ENCODE data around the gene ZNF385B.
"Not testable (repeated sequence)": the region's sequence is repeated elsewhere in the genome, so short reads cannot be mapped to it uniquely, and the experiment has no call there.

The ZNF385B gene

DNA sequence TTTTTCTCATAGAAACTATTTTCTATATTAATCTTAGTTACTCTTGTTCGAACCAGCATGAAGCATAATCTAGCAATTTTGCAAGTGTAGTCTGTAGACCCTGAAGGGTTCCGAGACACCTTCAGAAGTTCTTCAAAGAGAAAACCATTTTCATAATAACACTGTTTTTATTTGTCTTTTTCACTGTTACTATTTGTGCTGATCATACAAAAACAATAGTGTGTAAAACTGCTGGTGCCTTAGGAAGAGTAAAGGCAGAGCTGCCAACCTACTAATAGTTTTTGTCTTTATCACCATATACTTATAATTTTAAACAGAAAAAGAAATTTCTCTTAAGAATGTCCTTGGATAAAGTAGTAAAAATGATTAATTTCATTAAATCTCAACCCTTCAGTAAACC lies 218.9 kb downstream of the ZNF385B start:
- in situ Hi-C loops (cut with HindIII; ENCODE audit: low sequenced_read_pairs) = no loop called here

DNA sequence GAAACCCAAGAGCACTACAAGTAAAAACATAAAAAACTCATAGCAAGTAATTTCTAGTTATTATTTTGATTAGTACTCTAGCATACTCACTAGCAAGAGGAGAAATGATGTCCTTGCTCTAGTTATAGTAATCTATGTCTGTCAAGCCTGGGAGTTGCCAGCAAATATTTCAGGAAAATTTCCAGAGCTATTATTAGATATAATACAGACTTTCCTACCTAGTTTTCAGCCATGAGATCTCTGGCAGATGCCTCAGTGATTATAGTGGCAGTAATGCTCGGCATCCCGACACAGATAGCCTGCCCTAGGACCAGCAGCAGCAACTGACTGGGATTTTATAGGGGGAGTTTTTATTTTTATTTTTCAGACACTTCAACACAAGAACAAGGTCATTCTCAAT lies 224.4 kb downstream of the ZNF385B start:
- in situ Hi-C loops (cut with HindIII; ENCODE audit: low sequenced_read_pairs) = no loop called here

DNA sequence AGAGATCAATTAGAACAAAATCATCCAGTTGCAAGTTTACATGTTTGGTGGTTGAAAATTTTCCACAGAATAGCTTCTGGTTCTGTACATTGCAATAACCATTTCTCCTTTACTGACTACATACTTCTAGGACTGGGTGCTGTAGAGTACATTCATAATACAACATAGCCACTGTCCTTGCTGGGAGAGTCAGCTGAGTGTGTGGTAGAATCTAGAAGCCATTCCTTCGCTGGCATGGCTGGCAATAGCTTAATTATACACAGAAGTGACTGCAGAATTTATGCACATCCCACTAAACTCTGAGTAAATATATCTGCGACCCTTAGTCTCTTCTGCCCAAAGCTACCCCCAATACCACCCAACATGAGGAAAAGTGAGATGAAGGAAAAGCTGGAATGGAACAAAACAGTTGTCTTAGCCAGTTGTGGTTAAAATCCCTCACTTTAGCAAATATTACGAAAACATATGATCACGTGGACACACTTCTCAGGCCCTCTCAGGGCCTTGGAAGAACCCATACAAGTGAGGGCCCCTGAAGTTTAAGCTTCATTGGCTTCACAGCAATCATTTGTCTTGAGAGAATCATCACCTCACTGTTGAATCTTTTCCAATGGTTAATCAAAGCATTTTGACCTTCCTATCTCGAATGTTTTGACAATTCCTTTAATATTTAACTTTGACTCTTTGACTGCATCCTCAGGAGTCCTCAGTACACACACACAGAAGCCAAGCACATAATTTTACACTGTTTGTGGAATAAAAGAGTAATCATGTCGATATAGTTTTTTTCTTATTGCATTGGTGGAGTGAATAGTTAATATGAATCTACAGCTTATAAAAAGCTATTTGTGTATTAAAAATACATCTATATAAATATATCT lies 225.1 kb downstream of the ZNF385B start:
- in situ Hi-C loops (cut with HindIII; ENCODE audit: low sequenced_read_pairs) = no loop called here

DNA sequence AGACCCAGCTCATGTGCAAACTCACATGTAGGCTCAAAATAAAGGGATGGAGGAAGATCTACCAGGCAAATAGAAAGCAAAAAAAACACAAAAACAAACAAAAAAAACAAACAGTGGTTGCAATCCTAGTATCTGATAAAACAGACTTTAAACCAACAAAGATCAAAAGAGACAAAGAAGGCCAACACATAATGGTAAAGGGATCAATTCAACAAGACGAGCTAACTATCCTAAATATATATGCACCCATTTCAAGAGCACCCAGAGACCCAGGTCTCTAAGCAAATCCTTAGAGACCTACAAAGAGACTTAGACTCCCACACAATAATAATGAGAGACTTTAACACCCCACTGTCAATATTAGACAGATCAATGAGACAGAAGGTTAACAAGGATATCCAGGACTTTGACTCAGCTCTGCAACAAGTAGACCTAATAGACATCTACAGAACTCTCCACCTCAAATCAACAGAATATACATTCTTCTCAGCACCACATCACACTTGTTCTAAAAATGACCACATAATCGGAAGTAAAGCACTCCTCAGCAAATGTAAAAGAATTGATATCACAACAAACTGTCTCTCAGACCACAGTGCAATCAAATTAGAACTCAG lies 229.5 kb downstream of the ZNF385B start:
- in situ Hi-C loops (cut with HindIII; ENCODE audit: low sequenced_read_pairs) = not testable (repeated sequence)

DNA sequence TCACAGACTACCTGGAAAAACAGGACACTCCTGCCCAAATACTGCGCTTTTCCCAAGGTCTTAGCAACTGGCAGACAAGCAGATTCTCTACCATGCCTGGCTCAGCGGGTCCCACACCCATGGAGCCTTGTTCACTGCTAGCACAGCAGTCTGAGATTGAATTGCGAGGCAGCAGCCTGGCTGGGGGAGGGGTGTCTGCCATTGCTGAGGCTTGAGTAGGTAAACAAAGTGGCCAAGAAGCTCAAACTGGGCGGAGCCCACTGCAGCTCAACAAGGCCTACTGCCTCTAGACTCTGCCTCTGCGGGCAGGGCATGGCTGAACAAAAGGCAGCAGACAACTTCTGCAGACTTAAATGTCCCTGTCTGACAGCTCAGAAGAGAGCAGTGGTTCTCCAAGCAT lies 231.6 kb downstream of the ZNF385B start:
- in situ Hi-C loops (cut with HindIII; ENCODE audit: low sequenced_read_pairs) = not testable (repeated sequence)

DNA sequence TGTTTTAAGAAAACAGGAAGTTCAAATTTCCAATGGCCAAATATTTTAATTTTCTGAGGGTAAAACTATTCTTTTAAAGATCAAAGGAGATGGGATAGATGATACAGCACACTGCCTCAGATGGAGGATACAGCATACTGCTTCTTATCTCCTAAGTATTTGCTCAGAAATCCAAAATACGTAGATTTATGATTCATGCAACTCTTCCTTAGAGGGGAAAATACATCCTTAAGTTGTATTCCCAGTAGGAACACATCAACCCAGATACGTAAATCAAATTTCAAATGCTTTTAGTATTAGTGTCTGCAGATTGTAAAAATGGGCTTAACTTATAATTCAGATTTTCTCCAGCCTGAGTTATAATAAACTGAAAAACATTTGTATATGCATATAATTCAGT lies 235.2 kb downstream of the ZNF385B start:
- in situ Hi-C loops (cut with HindIII; ENCODE audit: low sequenced_read_pairs) = no loop called here

DNA sequence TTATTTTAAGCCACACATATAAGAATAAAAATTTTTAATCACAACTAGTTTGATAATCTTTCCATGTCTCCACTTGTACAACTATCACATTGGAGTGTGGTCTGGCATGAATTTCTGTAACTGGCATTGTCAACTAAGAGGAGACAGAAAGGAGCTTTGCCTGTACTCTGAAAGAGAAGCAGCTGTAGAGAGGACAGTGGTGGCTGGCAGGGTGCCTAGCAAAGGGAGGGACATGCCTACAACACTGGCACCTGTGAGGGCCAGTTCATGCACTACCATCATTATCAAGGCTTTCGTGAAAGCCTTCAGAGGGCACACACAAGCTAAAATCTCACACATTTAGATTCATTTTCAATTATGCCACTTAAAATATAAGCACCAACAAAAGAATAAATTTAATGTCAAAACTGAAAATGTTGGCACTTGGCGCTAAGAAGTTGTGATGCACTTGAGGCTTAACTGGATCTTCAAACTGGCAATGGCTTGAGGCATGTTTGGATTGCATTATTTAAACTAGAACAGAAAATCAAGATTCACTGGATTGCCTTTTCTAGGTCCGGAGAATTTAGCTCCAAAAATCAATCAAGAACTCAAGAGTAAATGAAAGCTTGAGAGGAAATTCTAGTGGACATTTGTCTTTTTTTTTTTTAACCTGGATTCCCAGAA lies 238.6 kb downstream of the ZNF385B start:
- in situ Hi-C loops (cut with HindIII; ENCODE audit: low sequenced_read_pairs) = no loop called here

DNA sequence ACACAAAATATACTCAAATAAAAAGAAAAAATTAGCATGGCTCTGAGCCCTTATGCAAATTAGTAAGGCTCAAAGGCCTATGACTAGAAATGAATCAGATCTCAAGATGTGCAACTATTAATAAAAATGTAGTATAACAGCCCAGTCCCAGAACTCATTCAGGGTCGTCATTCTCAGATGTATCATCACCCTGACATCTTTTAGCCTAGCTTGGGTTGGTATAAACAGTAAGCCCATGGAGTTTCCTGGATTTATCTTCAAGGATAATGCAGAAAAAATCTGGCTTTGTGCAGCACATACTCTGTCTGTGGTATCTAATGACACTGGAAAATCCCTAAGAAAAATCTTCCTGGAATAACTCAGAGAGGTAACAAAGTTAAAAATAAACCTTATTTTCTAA lies 239.3 kb downstream of the ZNF385B start:
- in situ Hi-C loops (cut with HindIII; ENCODE audit: low sequenced_read_pairs) = no loop called here

DNA sequence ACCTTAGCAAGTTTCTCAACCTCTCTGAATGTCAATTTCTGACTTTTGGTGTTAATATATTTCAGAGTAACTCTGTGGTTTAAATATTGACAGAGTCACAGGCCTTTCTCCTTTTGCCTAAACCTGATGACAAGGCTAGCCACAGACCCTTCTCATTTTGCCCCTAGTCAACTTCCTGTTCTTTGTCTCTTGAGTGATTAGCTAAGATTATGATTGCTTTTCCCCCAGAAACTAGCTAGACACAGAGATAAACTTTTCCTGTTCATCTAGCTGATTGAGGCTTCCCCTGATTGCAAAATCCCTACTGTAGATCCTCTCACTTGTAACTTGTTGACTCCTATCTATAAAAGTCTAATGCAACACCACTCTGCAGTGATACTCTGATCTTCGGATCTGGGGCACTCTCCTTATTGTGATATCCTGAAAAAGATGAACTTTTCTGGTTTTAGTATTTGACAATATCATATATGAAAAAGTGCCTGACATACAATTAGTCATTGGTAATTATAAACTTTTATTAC lies 241.4 kb downstream of the ZNF385B start:
- in situ Hi-C loops (cut with HindIII; ENCODE audit: low sequenced_read_pairs) = no loop called here

DNA sequence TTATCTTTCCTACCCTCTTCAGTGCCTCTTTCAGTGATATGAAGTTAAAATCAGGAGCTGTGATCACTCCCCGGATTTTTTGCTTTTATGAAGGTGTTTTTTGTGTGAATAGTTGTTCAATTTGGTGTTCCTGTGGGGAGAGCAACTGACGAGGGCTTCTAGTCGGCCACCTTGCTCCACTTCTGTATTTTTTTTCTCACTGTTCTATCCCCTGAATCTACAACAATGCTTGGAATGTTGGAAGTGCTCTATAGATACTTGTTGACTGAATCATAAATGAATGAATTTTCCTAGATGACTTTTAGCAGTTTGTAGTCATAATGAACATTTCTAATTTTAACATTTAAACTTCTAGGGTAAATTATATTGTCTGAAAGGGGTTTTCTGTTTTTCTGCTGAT lies 247.3 kb downstream of the ZNF385B start:
- in situ Hi-C loops (cut with HindIII; ENCODE audit: low sequenced_read_pairs) = no loop called here

DNA sequence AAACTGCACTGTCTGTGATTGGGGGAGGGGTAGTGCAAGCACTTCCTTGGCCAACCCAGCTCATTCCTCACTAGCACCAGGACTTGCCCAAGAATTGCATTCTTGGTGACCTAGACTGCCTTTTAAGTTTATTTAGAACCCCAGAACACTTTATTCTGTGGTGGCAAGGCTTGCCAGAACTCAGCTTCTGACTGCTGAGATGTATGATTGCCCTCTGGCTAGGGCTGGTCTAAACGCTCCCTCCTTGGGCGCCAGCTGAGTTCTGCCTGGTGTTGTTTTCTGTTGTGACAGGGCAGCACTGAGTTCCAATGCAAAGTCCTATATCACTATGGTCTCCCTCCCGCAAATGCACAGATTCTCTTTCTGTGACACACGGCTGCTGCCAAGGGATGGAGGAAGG lies 247.7 kb downstream of the ZNF385B start:
- in situ Hi-C loops (cut with HindIII; ENCODE audit: low sequenced_read_pairs) = no loop called here

DNA sequence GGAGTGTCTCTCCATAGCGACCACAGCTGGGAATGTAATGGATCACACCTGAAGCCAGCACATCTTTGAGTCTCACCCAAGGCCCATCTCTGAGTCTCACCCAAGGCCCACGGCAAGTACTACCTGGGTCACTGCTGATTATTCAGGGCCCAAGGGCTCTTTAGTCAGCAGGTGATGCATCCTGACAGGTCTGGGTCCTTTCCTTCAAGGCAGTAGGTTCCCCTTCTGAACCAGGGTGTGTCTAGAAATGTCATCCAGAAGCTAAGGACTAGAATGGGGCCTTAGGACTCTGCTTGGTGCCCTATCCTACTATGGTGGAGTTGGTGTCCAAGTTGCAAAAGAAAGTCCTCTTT lies 248.1 kb downstream of the ZNF385B start:
- in situ Hi-C loops (cut with HindIII; ENCODE audit: low sequenced_read_pairs) = no loop called here

DNA sequence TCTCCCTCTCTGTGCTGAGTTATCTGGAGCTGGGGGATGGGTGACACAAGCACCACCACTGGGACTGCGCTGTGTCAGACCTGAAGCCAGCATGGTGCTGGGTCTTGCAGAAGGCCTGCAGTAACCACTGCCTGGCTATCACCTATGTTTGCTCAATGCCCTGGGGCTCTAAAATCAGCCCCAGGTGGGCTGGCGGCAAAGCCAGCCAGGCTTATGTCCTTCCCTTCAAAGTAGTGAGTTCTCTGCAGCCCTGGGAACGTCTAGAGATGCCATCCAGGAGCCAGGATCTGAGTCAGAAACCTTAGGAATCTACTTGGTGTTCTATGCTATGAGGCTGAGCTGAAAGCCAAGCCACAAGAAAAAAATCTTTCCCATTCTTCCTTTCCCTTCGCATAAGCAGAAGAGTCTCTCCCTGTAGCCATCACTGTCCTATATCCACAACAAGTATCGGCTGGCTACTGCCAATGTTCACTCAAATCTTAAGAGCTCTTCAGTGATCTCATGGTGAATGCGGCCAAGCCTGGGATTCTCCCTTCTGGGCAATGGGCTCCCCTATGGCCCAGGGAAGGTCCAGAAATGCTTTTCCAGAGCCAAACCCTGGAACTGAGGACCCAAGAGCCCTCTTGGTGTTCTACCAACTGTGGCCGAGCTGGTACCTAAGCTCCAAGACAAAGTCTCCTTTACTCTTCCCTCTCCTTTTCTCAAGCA lies 248.7 kb downstream of the ZNF385B start:
- in situ Hi-C loops (cut with HindIII; ENCODE audit: low sequenced_read_pairs) = no loop called here

DNA sequence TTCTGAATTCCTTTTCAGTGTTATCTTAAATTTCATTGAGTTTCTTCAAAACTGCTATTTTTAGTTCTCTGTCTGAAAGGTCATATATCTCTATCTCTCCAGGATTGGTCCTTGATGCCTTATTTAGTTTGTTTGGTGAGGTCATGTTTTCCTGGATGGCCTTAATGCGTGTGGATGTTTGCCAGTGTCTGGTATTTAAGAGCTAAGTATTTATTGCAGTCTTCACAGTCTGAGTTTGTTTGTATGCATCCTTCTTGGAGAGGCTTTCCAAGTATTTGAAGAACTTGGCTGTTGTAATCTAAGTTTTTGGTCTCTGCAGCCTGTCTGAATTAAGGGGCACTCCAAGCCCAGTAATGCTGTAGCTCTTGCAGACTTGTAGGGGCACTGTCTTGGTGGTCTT lies 249.3 kb downstream of the ZNF385B start:
- in situ Hi-C loops (cut with HindIII; ENCODE audit: low sequenced_read_pairs) = no loop called here

DNA sequence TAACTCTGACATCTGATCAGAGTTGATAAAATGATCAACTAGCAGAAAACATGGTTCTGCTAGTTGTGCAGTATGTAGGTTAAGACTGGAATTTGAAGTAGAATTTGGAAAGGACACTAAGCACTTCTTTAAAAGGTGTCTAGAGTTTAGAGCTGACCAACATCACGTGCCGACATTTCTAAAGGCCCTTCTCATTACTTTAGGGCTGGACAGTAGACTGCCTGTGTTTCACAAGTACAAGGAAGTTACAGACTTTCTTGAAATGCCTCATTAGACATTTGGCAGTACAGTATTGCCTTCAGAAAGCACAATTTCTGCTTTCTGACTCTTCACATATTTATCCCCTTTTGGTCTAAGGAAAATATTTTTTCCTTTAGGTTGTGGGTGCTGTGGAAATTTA lies 255.3 kb downstream of the ZNF385B start:
- in situ Hi-C loops (cut with HindIII; ENCODE audit: low sequenced_read_pairs) = no loop called here

DNA sequence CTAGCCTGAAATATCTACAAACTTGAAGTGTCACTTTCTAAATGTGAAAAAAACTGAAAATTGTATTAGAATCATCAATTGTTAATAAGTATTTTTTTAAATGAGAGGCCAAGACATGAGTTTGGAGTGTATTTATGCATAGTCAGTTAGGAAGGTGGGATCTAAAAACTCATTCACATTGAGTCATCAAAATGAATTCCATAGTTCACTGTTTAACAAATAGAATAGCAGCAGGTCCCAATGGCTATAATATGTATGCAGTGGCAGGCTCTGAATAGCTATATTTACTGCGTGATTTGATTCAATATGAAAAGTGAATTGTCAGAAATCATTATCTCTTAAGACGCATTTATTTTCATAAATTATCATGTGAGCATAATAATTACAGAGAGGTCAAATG lies 256.1 kb downstream of the ZNF385B start:
- in situ Hi-C loops (cut with HindIII; ENCODE audit: low sequenced_read_pairs) = no loop called here

DNA sequence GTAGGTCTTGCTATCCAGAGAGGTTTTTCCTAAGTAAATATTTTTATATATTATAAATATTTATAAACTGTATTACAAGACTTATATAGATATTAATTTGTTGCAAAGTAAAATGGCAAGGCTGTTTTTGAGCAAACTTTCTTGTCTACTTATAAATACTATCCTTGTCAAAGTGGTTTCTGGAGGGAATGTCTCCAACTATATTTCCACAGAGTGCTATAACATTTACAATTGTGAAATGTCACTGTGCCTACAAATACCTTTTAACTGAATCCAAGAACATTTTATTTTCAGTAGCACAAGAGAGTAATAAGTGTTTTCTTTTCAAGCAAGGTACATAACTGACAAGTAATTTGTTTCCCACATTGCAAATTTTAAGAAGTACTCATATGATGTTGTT lies 256.8 kb downstream of the ZNF385B start:
- in situ Hi-C loops (cut with HindIII; ENCODE audit: low sequenced_read_pairs) = no loop called here

DNA sequence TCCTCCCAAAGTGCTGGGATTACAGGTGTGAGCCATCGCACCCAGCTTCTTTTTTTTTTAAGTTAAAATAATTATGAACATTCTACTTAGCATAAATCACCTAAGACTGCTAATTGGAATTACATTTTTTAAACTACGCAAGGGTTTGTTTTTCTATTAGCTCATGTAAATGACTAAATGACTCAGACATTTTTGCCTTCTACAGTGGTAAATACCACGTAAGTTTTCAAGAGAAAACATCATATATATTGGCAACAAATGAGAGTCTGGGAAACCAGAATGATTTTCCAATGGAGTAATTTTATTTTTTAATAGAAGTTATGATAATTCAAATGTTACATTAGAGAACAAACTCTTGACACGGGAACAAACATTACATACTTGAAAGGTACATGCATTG lies 259.0 kb downstream of the ZNF385B start:
- in situ Hi-C loops (cut with HindIII; ENCODE audit: low sequenced_read_pairs) = no loop called here

DNA sequence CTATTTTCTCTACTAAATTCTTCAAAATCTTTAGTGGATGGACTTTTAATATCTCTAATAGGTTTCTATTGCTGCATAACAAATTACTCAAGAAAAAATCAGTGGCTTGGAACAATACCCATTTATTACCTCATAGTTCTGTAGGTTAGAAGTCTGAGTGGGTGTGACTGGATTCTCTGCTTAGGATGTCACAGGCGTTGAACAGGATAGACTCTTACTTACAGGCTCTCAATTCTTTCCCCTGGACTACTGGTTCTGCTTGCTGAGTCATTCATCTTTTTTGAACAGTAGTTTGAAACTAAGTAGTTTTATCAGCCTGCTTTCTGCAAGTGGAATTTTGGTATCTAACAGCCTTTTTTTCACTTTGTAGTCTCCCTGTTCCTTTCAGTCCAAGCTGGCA lies 265.4 kb downstream of the ZNF385B start:
- in situ Hi-C loops (cut with HindIII; ENCODE audit: low sequenced_read_pairs) = no loop called here

DNA sequence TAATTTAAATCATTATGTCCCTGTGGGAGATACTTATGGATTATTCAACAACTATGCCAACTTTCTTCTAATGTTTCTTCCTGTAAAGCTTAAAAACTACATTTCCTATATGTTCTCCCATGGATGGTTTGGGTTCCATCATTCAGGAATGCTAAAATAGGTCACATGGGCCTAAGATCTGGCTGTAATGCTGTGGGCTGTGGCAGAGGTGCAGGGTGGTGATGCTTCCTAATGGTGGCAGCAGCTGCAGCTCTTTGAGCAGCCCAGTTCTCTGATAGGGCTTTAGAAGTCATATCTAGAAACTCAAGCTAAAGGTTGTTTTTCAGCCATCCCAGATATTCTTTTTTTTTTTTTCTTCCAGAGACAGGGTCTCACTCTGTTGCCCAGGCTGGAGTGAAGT lies 266.1 kb downstream of the ZNF385B start:
- in situ Hi-C loops (cut with HindIII; ENCODE audit: low sequenced_read_pairs) = no loop called here

Data from endothelial cell of hepatic sinusoid (primary cell).